HuH-7.5 (cell line): ENCODE results near the gene SNRPD2.
A peak's percentile ranks its signal among the peaks of the same experiment; 100 is the strongest.
"Not testable (repeated sequence)": the region's sequence is repeated elsewhere in the genome, so short reads cannot be mapped to it uniquely, and the experiment has no call there.

Experiments used
- DNase-seq: peaks from one replicate; pipeline ENCODE4 v3.0.0; 2011; ENCODE audit warnings: low spot score

Gene SNRPD2

GRCh38 chr19:45691516-45692186, at the start of gene SNRPD2:
Gene SNRPD2 (minus strand): TSS chr19:45691953. CDS start chr19:45691888, 65 bp downstream.
- DNase-seq = peak; percentile 92

- no peak for DNase-seq
Observed at GRCh38 chr19:45739498-45740439, 48.0 kb upstream of the SNRPD2 start.

GRCh38 chr19:45733160-45733810, 41.5 kb upstream of the SNRPD2 start, which contains the start of gene MEIOSIN:
Gene MEIOSIN (plus strand): TSS chr19:45733439. CDS start chr19:45735377, 1,938 bp downstream.
- DNase-seq = no peak

- DNase-seq = peak; percentile 91
Observed at GRCh38 chr19:45730368-45731288, 38.9 kb upstream of the SNRPD2 start, which contains the start of gene FBXO46. Gene FBXO46 (minus strand): TSS chr19:45730896. CDS start chr19:45713495, 17,401 bp downstream.

- peak; percentile 33 for DNase-seq
Observed at GRCh38 chr19:45729800-45730290, 38.1 kb upstream of the SNRPD2 start.

- not testable (repeated sequence) for DNase-seq
Observed at GRCh38 chr19:45728683-45729082, 36.9 kb upstream of the SNRPD2 start.

- DNase-seq = not testable (repeated sequence)
Observed at GRCh38 chr19:45720065-45720464, 28.3 kb upstream of the SNRPD2 start.

- no peak for DNase-seq
Observed at GRCh38 chr19:45717983-45718650, 26.4 kb upstream of the SNRPD2 start.

- DNase-seq = peak; percentile 96
Observed at GRCh38 chr19:45717131-45717982, 25.6 kb upstream of the SNRPD2 start.

- peak; percentile 57 for DNase-seq
Observed at GRCh38 chr19:45716359-45717130, 24.8 kb upstream of the SNRPD2 start.

GRCh38 chr19:45715139-45715538, 23.4 kb upstream of the SNRPD2 start:
- no peak for DNase-seq

- DNase-seq = no peak
Observed at GRCh38 chr19:45713141-45713540, 21.4 kb upstream of the SNRPD2 start.

GRCh38 chr19:45712699-45713067, 20.9 kb upstream of the SNRPD2 start:
- no peak for DNase-seq

GRCh38 chr19:45711851-45712698, 20.3 kb upstream of the SNRPD2 start:
- no peak for DNase-seq

- no peak for DNase-seq
Observed at GRCh38 chr19:45710356-45711130, 18.8 kb upstream of the SNRPD2 start.

- DNase-seq = no peak
Observed at GRCh38 chr19:45705710-45706415, 14.1 kb upstream of the SNRPD2 start.
